ENCODE data around the gene ATP11A.

GRCh38 chr13:112826565-112826964, 136.7 kb downstream of the ATP11A start:
- TF ChIP-seq, protein P1, sequence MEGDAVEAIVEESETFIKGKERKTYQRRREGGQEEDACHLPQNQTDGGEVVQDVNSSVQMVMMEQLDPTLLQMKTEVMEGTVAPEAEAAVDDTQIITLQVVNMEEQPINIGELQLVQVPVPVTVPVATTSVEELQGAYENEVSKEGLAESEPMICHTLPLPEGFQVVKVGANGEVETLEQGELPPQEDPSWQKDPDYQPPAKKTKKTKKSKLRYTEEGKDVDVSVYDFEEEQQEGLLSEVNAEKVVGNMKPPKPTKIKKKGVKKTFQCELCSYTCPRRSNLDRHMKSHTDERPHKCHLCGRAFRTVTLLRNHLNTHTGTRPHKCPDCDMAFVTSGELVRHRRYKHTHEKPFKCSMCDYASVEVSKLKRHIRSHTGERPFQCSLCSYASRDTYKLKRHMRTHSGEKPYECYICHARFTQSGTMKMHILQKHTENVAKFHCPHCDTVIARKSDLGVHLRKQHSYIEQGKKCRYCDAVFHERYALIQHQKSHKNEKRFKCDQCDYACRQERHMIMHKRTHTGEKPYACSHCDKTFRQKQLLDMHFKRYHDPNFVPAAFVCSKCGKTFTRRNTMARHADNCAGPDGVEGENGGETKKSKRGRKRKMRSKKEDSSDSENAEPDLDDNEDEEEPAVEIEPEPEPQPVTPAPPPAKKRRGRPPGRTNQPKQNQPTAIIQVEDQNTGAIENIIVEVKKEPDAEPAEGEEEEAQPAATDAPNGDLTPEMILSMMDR (IDR thresholded peaks at IDR 0.05) = no peak
- TF ChIP-seq POLR2A (IDR thresholded peaks at IDR 0.05) = no peak
